Esophagus squamous epithelium (tissue), 4 donors: ENCODE results near the gene MGMT.

Experiments
- POLR2A ChIP-seq, 4 donors: fragments of 450-650 bp; IDR thresholded peaks; one replicate each; pipeline ENCODE4 v1.6.1; 2017; ENCODE audit warnings: antibody characterized with exemption in 4 of 4, mild to moderate bottlenecking in 4 of 4, moderate library complexity in 3 of 4
- TF ChIP-seq, protein P1 (sequence below), 6 experiments: fragments of 450-650 bp in 4 of 6; fragments of 200-600 bp in 2 of 6; sonication (generic) in 2 of 6; IDR thresholded peaks; one replicate each; pipeline ENCODE4 v1.5.1; 2016 to 2019; ENCODE audit warnings: antibody characterized with exemption in 6 of 6, mild to moderate bottlenecking in 4 of 6, moderate library complexity in 4 of 6

- TF ChIP-seq, protein P1, sequence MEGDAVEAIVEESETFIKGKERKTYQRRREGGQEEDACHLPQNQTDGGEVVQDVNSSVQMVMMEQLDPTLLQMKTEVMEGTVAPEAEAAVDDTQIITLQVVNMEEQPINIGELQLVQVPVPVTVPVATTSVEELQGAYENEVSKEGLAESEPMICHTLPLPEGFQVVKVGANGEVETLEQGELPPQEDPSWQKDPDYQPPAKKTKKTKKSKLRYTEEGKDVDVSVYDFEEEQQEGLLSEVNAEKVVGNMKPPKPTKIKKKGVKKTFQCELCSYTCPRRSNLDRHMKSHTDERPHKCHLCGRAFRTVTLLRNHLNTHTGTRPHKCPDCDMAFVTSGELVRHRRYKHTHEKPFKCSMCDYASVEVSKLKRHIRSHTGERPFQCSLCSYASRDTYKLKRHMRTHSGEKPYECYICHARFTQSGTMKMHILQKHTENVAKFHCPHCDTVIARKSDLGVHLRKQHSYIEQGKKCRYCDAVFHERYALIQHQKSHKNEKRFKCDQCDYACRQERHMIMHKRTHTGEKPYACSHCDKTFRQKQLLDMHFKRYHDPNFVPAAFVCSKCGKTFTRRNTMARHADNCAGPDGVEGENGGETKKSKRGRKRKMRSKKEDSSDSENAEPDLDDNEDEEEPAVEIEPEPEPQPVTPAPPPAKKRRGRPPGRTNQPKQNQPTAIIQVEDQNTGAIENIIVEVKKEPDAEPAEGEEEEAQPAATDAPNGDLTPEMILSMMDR (IDR thresholded peaks at IDR 0.05) = no peak
- TF ChIP-seq POLR2A (IDR thresholded peaks at IDR 0.05) = no peak
Observed at GRCh38 chr10:129440722-129441316, 26.2 kb upstream of the MGMT start.
